Right cardiac atrium (tissue), 5 donors: ENCODE measurements around the gene DLD. TPM values are rescaled to one million over a fixed set of nuclear protein-coding genes. Genes with fewer than 3 reads are reported as not detected.

Source experiments
- ATAC-seq, 2 donors: fragments of 200-7000 bp; cut with Tn5 transposase; one replicate each; pipeline versions ENCODE4 v1.8.0 to v1.9.1; 2020; ENCODE audit warnings: moderate library complexity in 2 of 2, mild to moderate bottlenecking in 1 of 2
- DNase-seq, 3 donors: peaks; one replicate each; pipeline ENCODE4 v3.0.0-alpha.2; 2020
- H3K27ac ChIP-seq: one replicate; pipeline ENCODE4 v1.5.1; 2013; ENCODE audit warnings: mild to moderate bottlenecking, low read length, control low read depth, moderate library complexity
- H3K27me3 ChIP-seq: one replicate; pipeline ENCODE4 v1.6.1; 2013; ENCODE audit not compliant: control insufficient read depth, insufficient read depth
- H3K4me1 ChIP-seq: one replicate; pipeline ENCODE4 v1.6.1; 2013; ENCODE audit warnings: low read length; ENCODE audit not compliant: control insufficient read depth, insufficient read depth
- H3K4me3 ChIP-seq: one replicate; pipeline ENCODE4 v1.5.1; 2013; ENCODE audit warnings: low read length, control low read depth
- H3K9me3 ChIP-seq: one replicate; pipeline ENCODE4 v1.6.1; 2013; ENCODE audit warnings: low read length; ENCODE audit not compliant: control insufficient read depth
- WGBS: extraction: QIAGEN DNeasy Blood & Tissue Kit; methylation state at CpG from one replicate; pipeline ENCODE4 v1.1.7; 2013; 5-methylcytosine and 5-hydroxymethylcytosine counted together
- intact Hi-C, 4 donors: fragments of 100-400 bp; cut with DNase I; formaldehyde crosslinking; loops; one replicate each; pipeline versions ENCODE4 v1.11.0 to v1.14.0; 2022 to 2023
- polyA plus RNA-seq: library from polyadenylated mRNA; stranded (reverse); fragments of 200-250 nt; gene quantifications from one replicate; pipeline ENCODE4 v1.2.3, GENCODE V29; 2013
- total RNA-seq, 4 donors: library from RNA; stranded (reverse); fragmentation: NEBNext Ultra II Directional; extraction: Animal tissue kit (Norgen Biotek cat#: 25700); gene quantifications; one replicate each; pipeline ENCODE4 v1.2.1, GENCODE V29; 2021
- donor health status: healthy with polysubstance abuse.
- donor health status: DM: no; HTN: yes; CAD: no.
- donor health status: DM: no; HTN: no; CAD: no.
- donor health status: DM: no; HTN: yes; CAD: no; lungs with severe emphysema.
- donor health status: DM: yes; HTN: yes; CAD: no.

Gene DLD
- total and polyA plus RNA-seq, 5 donors = 112 to 162 (median 156) TPM

DNA sequence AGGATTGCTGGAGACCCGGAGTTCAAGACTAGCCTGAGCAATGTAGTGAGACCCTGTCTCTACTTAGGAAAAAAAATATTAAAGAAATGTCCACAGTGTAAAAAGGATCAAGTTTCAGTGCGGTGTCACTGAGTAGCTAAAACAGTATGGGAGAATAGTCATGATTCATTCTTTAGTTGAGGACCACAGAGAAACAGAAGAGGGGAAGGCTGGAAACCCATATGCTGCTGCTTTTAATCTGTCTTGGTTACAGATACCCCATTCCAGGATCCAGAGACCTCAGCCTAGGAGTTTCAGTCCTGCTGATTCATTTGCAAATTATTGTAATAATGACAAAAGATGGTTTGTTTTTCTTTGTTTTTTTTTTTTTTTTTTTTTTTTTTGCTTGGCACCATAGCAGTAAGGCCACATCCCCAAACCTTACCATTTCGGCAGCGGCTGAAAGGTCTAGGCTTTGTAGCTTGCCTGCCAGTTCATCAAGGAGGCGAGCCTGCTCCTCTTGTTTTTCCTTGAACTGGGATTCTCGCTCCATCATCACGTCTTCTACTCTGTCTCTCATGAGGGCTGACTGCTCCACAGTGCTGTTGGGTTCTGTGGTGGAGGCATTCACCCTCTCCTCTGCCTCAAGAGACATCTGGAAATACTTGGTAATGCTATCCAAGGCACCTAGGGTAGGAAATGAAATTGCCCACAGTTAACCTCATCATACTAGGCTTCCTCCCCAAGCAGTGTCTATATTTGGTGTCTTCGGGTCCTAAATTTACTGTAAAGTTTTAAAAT lies 44.2 kb downstream of the DLD start:
- no peak overlapping the region for H3K27ac ChIP-seq
- no peaks in the 10 kb centered on the region for H3K9me3 ChIP-seq
- H3K4me1 ChIP-seq = peaks cover 8% of the 10 kb centered on the region
- no peak for ATAC-seq
- intact Hi-C loops = loop anchor here in 1 of 4 donors (10.0 kb wide), 1 partner anchor 70 kb away; the partner anchor contains the start of gene LAMB1
- no peak for DNase-seq
- no peak overlapping the region for H3K4me3 ChIP-seq
- 85% methylated on average over 8 of the region's 8 CpGs for WGBS
- no peaks in the 10 kb centered on the region for H3K27me3 ChIP-seq

DNA sequence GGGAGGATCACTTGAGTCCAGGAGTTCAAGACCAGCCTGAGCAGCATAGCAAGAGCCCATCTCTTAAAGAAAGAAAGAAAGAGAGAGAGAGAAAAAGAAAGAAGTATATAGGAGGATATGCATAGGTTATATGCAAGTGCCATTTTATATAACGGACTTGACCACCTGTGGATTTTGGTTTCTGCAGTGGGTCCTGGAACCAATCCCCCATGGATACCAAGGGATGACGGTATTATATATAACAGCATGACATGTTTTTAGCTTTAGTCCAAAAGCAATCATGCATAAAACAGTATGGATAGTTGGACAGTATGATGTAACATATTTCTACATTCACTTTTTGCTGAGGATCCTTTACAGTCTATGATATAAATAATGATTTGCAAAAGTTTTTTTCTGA lies 45.3 kb downstream of the DLD start:
- intact Hi-C loops = loop anchor here in 1 of 4 donors (10.0 kb wide), 1 partner anchor 68 kb away; the partner anchor contains the start of gene LAMB1
- Histone ChIP-seq H3K27me3 (no peaks in the 10 kb centered on the region), H3K4me3 (no peak overlapping the region), H3K27ac (no peak overlapping the region), H3K4me1 (peaks cover 12% of the 10 kb centered on the region), H3K9me3 (no peaks in the 10 kb centered on the region)
- WGBS = 95% methylated on average over 2 of the region's 2 CpGs
- DNase-seq (no peak), ATAC-seq (no peak)

DNA sequence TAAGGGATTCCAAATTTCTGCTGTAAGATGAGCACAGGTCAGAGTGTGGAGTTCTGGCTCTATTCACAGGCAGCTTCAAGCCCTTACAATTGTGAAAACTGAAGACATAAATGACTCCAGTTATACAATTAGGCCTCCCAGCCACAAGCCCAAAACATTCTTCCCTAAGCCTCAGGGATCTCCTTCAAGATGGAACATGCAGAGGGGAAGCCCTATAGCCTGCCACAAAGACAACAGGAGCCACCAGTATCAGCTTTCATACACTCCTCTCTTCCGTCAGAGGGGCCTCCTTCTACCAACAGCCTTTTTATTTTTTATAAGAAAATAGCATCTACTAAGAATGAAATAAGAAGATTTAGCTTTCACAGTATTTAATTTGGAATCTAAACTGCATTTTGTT lies 46.5 kb downstream of the DLD start:
- H3K27me3 ChIP-seq = no peaks in the 10 kb centered on the region
- no peak overlapping the region for H3K4me3 ChIP-seq
- no peak for DNase-seq
- H3K9me3 ChIP-seq = no peaks in the 10 kb centered on the region
- ATAC-seq = no peak
- H3K27ac ChIP-seq = no peak overlapping the region
- intact Hi-C loops = loop anchor here in 1 of 4 donors (10.0 kb wide), 1 partner anchor 67 kb away; the partner anchor contains the start of gene LAMB1
- H3K4me1 ChIP-seq = peaks cover 12% of the 10 kb centered on the region
- 74% methylated on average over 1 of the region's 1 CpG for WGBS

DNA sequence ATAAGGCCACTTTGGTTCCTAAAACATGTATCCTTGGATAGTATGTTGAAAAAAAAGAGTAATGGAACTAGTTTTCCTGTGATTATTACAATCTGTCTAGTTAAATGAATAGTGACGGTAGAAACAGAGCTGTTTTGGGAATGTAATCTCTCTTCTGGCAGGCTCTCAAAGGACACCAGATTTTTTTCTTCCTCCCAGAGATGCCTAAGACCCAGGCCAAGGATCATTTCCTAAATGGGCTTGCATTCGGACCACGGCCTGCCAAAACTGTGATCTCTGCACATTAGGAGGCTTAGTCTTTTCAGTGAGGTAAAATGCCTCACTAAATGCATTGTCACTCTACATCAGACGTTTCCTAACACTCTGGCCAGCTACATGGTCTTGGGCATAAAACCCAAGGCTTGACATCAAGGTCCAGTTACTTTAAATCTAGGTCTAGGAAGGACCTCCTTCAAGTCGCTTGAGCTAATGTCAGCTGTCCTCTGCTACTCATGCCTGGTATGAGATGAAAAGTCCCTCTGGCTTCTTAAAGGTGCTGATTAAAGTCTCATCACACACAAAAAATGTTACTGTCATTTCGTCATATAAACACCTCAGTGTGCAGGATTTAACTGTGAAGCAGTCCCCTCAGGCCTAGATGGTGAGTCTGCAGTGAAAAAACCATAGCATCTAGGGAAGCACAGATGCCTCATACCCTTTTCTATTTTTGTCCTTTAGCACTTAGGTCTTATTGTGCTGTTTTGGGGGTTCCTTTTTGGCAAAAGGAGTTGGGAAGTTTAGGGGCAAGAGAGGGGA lies 47.7 kb downstream of the DLD start:
- intact Hi-C loops = loop anchor here in 1 of 4 donors (10.0 kb wide), 1 partner anchor 66 kb away; the partner anchor contains the start of gene LAMB1
- H3K4me3 ChIP-seq = no peak overlapping the region
- 40% methylated on average over 6 of the region's 6 CpGs for WGBS
- H3K9me3 ChIP-seq = no peaks in the 10 kb centered on the region
- no peaks in the 10 kb centered on the region for H3K27me3 ChIP-seq
- peak overlapping the region; percentile 48 for H3K27ac ChIP-seq
- peak in 2 of 3 donors; percentile 63 to 77 for DNase-seq
- ATAC-seq = peak; percentile 74 to 75
- H3K4me1 ChIP-seq = peaks cover 12% of the 10 kb centered on the region

DNA sequence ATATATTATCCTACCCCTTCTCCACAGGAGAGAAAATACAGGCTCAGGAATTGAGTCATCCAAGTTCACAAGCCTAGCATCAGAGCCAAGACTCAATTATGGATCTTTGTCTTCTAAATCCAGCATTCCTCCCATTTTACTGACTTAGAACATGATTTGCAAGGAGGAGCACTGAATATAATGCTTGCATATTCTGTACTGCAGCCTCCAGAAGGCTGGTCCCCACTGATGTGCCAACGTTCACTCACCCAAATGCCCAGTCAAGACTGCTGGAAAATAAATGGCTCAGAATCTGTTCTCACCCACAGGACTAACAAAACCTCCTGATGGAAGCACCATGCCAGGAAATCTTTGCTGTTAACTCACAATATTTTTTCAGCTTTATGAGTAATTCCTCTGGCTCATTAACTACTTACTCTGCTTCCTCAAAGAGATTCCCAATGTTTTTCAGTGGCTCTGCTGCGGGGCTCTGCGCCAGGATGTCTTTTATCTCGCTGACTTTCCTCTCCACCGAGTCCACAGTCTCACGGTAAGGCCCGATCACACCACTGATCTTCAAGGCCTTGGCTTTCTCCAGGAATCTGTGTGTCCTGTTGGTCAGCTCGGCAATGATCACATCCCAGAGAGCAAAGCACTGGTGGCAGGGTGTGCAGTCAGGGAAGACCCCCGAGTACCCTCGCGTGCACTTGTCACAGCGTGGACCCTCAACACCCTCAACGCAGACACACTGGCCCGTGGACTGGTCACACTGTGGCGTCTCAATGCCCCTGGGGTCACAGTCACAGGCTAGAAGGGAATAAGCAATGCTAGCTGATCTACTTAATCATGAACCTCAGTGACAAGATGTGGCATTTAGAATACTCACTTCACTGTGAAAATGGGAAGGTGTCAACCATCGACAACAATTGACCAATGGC lies 48.8 kb downstream of the DLD start:
- Histone ChIP-seq H3K27ac (peak overlapping the region; percentile 62), H3K9me3 (no peaks in the 10 kb centered on the region), H3K27me3 (no peaks in the 10 kb centered on the region), H3K4me1 (peaks cover 12% of the 10 kb centered on the region), H3K4me3 (no peak overlapping the region)
- WGBS = 58% methylated on average over 16 of the region's 16 CpGs
- intact Hi-C loops = loop anchor here in 1 of 4 donors (10.0 kb wide), 1 partner anchor 65 kb away; the partner anchor contains the start of gene LAMB1
- DNase-seq = peak; percentile 84 to 92 (median 85)
- peak; percentile 72 to 91 for ATAC-seq

DNA sequence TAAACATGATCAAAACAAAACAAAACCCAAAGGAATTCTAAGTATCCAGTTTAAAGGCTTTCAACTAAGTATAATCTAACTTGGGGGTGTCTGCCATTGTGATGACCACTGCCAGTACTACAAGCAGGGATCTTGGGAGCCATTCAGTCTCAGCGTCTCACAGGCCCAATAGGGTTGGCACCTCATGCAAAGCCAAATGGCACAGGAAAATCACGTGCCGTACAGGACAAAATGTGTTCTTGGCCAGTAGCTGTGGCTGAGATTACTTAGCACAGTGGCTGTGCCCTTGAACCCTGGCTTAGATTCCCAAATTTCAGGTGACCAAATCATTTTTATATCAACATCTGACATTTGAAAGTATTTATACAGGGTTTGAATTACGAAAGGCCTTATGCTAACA lies 50.0 kb downstream of the DLD start:
- Histone ChIP-seq H3K4me1 (peaks cover 12% of the 10 kb centered on the region), H3K27ac (no peak overlapping the region), H3K9me3 (no peaks in the 10 kb centered on the region), H3K4me3 (no peak overlapping the region), H3K27me3 (no peaks in the 10 kb centered on the region)
- no peak for DNase-seq
- ATAC-seq = no peak
- 78% methylated on average over 4 of the region's 4 CpGs for WGBS
- intact Hi-C loops = no loop called here

DNA sequence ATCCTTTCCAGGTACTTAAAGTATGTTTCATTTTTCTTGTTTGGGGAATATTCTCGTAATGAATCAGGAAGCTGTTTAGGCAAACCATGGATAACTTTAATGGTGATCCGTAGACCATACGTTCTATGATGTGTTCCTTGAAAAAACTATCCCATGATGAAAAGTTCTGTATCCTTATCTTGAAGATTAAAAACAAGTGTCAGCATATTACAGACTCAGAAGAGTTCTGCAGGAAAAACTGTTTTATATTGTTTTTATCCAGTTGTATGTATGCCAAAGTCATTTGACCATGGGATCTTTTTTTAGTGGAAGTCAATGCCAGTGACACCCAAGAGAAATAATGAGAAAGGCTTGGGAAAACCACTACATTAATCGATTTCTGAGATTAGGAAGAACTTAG lies 52.0 kb downstream of the DLD start:
- Histone ChIP-seq H3K27me3 (no peaks in the 10 kb centered on the region), H3K9me3 (no peaks in the 10 kb centered on the region), H3K27ac (no peak overlapping the region), H3K4me1 (peaks cover 12% of the 10 kb centered on the region), H3K4me3 (no peak overlapping the region)
- ATAC-seq = no peak
- DNase-seq = no peak
- intact Hi-C loops = loop anchor here in 1 of 4 donors (2.0 kb wide), 1 partner anchor 16 kb away; no protein-coding TSS in a partner anchor
- 78% methylated on average over 4 of the region's 4 CpGs for WGBS

DNA sequence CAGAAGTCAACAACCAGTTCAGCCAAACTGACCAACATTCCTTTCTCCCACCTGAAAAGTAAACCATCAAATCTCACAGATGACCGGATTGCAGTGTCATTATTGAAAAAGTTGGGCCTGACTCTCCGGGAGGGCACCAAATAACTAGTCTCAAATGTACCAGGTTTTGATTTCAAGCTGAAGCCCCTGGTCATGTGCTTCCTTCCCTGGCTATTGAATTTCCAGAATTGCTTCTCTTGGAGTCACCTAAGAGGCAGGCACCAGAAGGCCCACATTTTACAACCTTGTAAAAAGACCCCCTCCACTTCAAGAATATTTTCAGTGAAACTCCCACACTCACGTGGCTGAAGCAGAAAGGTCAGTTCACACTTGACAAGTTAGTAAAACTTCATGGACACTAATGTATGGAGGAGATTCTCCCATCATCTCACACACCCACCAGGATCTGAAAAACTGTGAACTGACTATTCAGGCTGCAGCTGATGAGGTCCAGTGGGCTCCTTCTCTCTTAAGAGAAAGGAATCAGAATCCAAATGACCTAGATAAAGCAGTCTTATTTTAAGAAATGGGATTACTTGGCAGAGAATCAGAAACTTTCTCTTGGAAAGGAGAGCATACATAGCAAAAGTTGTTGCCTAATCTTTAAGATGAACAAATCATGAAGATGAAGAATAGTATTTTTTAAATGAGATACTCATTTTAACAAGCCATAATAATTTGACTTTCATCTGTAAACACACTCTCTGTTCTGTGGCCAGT lies 53.6 kb downstream of the DLD start:
- WGBS = 82% methylated on average over 3 of the region's 3 CpGs
- DNase-seq (no peak), ATAC-seq (no peak)
- Histone ChIP-seq H3K4me1 (peaks cover 6% of the 10 kb centered on the region), H3K9me3 (no peaks in the 10 kb centered on the region), H3K4me3 (no peak overlapping the region), H3K27ac (no peak overlapping the region), H3K27me3 (no peaks in the 10 kb centered on the region)
- intact Hi-C loops = no loop called here

DNA sequence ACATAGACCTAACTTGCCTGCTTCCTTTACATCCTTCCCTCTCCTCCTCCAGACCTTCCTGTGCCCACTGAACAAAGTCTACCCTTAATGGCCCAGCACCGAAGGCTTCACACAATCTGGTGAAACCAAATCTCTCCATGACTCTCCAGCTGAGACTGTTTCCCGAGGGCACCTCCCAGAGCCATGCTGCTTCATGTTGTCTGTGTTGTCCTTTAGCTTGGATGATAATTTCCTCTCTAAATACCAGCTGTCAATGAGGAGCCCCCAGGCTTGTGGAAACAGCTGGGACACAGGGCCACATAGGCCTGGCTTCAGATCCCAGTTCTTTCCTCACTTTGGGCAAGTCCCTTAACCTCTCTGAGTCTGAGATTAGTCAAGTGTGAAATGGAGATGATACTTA lies 54.3 kb downstream of the DLD start:
- Histone ChIP-seq H3K4me1 (peaks cover 2% of the 10 kb centered on the region), H3K27ac (no peak overlapping the region)

DNA sequence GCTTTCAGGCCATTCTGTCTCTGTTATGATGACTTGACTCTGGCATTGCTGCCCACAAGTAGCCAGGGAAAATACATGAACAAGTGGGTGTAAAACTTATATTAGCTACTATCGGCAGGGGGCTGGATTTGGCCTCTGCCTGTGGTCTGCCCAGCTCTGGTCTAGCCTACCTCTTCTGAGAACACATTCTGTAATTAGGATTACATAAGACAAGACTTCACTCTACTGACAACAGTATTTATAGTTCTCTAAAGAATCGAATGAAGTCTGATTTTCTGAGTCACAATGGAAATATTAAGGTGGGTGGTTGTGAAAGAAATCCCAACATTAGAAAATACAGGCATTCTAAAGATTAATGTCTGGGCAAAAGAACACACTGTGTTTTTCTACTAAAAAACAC lies 55.5 kb downstream of the DLD start:
- intact Hi-C loops = no loop called here
- Histone ChIP-seq H3K27ac (no peak overlapping the region), H3K9me3 (no peaks in the 10 kb centered on the region), H3K4me1 (no peaks in the 10 kb centered on the region), H3K27me3 (no peaks in the 10 kb centered on the region), H3K4me3 (no peak overlapping the region)
- WGBS = 54% methylated on average over 2 of the region's 2 CpGs
- ATAC-seq = no peak
- no peak for DNase-seq

More for the DNA sequence above, 54.3 kb downstream of the DLD start:
- DNase-seq (no peak), ATAC-seq (no peak)
- WGBS = 79% methylated on average over 2 of the region's 2 CpGs
- H3K27me3 ChIP-seq = no peaks in the 10 kb centered on the region
- intact Hi-C loops = no loop called here
- H3K9me3 ChIP-seq = no peaks in the 10 kb centered on the region
- no peak overlapping the region for H3K4me3 ChIP-seq
